Effector memory CD4-positive, alpha-beta T cell (primary cell): ENCODE measurements around the gene UMODL1.

Experiments
- DNase-seq, 3 donors: peaks; one replicate each; pipeline ENCODE4 v3.0.0-alpha.2; 2020
- H3K27ac ChIP-seq: 2 replicates; pipeline ENCODE4 v1.7.0; 2013; ENCODE audit warnings: mild to moderate bottlenecking, low read length, moderate library complexity; ENCODE audit not compliant: insufficient read depth, poor library complexity, severe bottlenecking
- H3K27me3 ChIP-seq: replicated peaks from 2 replicates; pipeline ENCODE4 v1.7.0; 2013; ENCODE audit warnings: mild to moderate bottlenecking, low read length; ENCODE audit not compliant: insufficient read depth, control insufficient read depth, poor library complexity, severe bottlenecking
- H3K36me3 ChIP-seq: 2 replicates; pipeline ENCODE4 v1.7.0; 2013; ENCODE audit warnings: mild to moderate bottlenecking, low read length, moderate library complexity; ENCODE audit not compliant: control insufficient read depth, insufficient read depth
- H3K4me1 ChIP-seq: 2 replicates; pipeline ENCODE4 v1.7.0; 2013; ENCODE audit warnings: low read length, mild to moderate bottlenecking; ENCODE audit not compliant: control insufficient read depth, insufficient read depth, poor library complexity, severe bottlenecking
- H3K4me3 ChIP-seq: 2 replicates; pipeline ENCODE4 v1.7.0; 2013; ENCODE audit warnings: low read length, low read depth, mild to moderate bottlenecking; ENCODE audit not compliant: insufficient read depth, poor library complexity, severe bottlenecking
- H3K9me3 ChIP-seq: 2 replicates; pipeline ENCODE4 v1.7.0; 2013; ENCODE audit warnings: mild to moderate bottlenecking, low read length, moderate library complexity; ENCODE audit not compliant: control insufficient read depth

The UMODL1 gene

DNA sequence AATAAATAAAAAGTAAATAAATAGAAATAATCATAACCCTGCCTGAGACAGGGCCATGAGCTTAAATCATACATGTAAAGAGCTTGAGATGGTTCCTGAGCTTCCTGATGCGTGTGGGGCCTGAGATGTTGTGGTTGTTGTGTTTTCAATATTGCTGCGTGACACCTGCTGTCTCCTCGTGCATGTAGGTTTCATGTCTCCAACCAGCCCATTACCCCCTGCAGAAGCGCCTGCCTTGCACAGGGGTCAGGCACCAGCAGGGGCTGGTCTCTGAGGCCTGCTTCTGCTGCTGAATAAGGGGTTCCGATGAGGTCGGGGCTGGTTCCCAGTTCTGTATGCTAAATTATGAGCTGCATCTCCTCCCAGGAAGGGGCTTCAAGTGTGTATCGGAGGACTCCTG is 15.9 kb downstream of the UMODL1 start:
- Histone ChIP-seq H3K27ac (no peak overlapping the region), H3K36me3 (no peaks in the 10 kb centered on the region), H3K4me3 (no peak overlapping the region), H3K27me3 (no peaks in the 10 kb centered on the region), H3K9me3 (no peaks in the 10 kb centered on the region), H3K4me1 (peaks cover 4% of the 10 kb centered on the region)
- DNase-seq, result no peak

DNA sequence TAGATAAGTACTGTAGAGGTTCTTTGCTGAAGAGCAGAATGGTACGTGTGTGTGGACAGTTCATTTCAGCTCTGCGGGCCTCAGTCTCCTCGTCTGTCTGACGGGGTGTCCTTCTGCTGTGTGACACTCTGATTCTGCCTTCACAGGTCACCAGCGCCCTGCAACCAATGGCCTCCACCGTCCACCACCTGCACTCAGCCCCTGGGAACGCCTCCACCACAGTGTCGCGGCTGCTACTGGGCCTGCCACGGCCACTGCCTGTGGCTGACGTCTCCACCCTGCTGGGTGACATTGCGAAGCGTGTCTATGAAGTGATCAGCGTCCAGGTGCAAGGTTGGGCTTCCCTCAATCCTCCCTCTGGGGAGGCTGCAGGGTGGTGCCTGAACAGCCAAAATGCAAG is 17.0 kb downstream of the UMODL1 start:
- H3K4me3 ChIP-seq, result no peak overlapping the region
- no peak overlapping the region for H3K27ac ChIP-seq
- H3K27me3 ChIP-seq, result no peaks in the 10 kb centered on the region
- DNase-seq, result no peak
- H3K9me3 ChIP-seq, result no peaks in the 10 kb centered on the region
- H3K4me1 ChIP-seq, result peaks cover 4% of the 10 kb centered on the region
- H3K36me3 ChIP-seq, result no peaks in the 10 kb centered on the region

DNA sequence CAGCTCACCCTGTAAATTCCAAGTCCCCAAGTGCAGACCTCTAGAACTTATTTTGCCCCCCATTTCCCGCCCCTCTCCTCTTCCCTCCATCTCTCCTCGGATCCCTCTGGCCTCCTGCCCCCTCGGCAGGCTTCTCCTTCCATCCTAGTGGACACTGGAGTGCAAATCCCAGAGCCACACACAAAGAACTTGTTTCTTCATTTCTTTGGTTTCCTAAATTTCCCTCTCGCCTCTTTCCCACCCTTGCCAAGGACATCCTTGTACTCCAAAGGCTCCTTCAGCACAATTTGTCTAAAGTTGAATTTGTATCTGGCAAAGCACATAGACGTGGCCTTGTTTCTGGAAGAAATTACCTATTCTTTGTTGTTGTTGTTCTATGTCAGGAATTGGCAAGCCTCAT is 17.5 kb downstream of the UMODL1 start:
- DNase-seq, result no peak
- peaks cover 4% of the 10 kb centered on the region for H3K4me1 ChIP-seq
- no peaks in the 10 kb centered on the region for H3K27me3 ChIP-seq
- no peaks in the 10 kb centered on the region for H3K36me3 ChIP-seq
- H3K27ac ChIP-seq, result no peak overlapping the region
- H3K4me3 ChIP-seq, result no peak overlapping the region
- no peaks in the 10 kb centered on the region for H3K9me3 ChIP-seq

DNA sequence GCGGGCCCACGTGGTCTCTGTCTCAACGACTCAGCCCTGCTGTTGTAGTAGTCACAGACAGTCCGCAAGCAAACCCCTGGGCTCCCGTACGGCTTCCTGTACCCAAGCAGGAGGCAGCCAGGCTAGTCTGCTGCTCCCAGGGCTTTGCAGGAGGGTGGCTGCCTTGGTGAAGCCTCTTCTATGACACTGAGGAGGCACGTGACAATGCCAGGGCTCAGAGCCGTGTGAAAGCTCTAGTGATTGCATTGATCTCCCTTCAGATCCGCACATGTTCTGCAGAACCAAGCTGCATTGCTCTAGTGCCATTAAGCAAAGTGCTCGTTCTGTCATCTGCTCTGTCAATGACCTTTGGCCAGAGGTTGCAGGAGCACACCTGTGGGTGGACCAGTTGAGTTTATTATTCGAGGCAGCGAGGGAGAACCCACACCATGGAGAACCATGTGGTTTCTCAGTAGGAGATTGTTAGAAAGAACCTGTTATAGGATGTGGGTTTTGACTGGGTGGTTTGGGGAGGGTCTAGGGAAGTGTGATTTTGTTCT is 18.0 kb downstream of the UMODL1 start:
- H3K9me3 ChIP-seq, result no peaks in the 10 kb centered on the region
- peaks cover 4% of the 10 kb centered on the region for H3K4me1 ChIP-seq
- H3K27me3 ChIP-seq, result no peaks in the 10 kb centered on the region
- no peak overlapping the region for H3K27ac ChIP-seq
- no peaks in the 10 kb centered on the region for H3K36me3 ChIP-seq
- DNase-seq, result no peak
- no peak overlapping the region for H3K4me3 ChIP-seq

DNA sequence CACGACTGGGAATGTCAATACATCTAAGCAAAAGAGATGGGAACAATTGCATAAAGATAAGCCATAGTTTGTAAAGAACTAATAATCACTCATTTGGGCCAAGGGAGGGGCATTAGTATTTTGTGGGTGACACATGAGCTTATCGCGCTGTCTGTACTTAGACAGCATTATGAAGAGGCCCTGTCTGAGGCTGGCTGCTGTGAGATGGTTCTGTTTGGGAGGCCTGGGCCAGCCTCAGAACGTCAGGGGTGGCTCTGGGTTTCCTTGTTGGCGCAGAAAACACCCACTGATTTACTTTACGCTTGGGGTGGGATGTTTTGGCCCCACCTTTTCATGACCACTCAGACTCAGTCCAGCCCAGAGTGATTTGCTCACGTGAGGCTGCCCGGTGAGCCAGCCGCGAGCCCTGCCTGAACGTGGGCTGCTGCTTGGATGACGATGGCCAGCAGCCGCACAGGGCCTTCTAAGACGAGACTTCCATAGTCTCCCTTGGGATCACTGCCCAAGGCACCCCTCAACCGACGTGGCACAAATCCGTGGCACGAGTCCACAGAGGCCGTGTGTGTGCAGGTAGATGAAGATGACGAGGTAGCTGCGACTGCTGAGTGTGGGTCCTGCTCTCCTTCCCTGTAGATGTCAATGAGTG is 18.7 kb downstream of the UMODL1 start:
- Histone ChIP-seq H3K27me3 (no peaks in the 10 kb centered on the region), H3K36me3 (no peaks in the 10 kb centered on the region), H3K4me1 (peaks cover 4% of the 10 kb centered on the region), H3K9me3 (no peaks in the 10 kb centered on the region), H3K4me3 (no peak overlapping the region), H3K27ac (no peak overlapping the region)
- DNase-seq, result no peak

DNA sequence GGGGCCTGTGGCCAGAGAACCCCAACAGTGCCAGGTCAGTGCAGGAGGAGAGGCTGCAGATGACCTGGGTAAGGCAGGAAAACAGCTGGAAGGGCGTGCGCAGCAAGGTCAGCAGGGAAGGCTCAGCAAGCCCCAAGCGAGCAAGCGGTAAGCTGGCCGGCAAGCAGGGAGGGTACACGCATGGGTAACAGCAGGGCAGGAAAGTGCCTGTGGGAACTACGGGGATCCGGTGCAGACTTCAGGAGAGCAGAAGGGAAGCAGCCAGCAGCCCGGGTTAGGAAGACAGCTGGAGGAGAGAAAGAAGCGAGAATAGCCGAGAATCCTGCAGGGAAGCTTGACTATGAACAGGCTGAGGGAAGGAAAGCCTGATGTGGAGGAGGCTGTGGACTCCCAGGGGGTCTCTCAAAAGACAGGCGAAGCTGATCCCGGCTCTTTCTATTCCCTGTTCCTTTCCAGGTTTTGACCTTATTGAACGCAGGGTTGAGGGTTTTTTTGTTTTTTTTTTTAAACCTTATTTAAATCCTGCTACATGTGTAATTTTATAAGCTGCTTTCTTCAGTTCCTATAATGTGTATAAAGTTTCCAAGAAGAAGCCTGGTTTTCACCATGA is 20.9 kb downstream of the UMODL1 start:
- DNase-seq, result no peak
- no peaks in the 10 kb centered on the region for H3K27me3 ChIP-seq
- H3K36me3 ChIP-seq, result no peaks in the 10 kb centered on the region

DNA sequence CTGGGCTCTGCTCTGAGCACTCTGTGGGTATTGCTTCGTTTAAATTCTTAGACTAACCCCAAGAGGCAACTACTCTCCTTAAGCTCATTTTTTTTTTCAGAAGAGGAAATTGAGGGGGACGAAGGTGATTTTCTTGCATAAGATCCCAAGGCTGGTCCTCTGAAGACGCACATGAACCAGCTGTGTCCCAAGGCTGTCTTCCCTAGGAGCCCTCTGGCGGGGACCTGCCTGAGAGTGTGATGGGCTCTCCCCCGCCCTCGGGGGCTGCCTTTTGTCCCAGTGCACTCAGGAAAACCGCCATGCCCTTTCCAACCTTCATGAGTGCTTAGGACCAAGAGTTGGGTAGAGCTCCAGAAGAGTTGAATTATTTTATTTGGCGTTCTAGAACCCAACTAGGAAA is 21.7 kb downstream of the UMODL1 start:
- H3K4me3 ChIP-seq, result no peak overlapping the region
- no peak for DNase-seq
- peaks cover 4% of the 10 kb centered on the region for H3K4me1 ChIP-seq
- no peaks in the 10 kb centered on the region for H3K9me3 ChIP-seq
- no peaks in the 10 kb centered on the region for H3K27me3 ChIP-seq
- no peak overlapping the region for H3K27ac ChIP-seq
- H3K36me3 ChIP-seq, result no peaks in the 10 kb centered on the region

More for the DNA sequence above, 20.9 kb downstream of the UMODL1 start:
- Histone ChIP-seq H3K4me3 (no peak overlapping the region), H3K9me3 (no peaks in the 10 kb centered on the region), H3K27ac (no peak overlapping the region), H3K4me1 (peaks cover 4% of the 10 kb centered on the region)

DNA sequence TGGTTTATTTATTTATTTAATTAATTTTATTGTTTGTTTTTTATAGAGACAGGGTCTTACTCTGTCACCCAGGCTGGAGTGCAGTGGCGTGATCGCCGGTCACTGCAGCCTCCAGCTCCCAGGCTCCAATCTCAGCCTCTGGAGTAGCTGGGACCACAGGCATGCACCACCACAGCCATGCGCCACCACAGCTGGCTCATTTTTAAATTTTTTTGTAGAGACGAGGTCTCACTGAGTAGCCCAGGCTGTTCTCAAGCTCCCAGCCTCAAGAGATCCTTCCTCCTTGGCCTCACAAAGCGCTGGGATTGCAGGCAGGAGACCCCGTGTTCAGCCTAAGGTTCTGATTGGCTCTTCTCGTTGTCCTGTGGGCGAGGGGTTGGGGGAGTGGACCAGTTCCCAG is 22.1 kb downstream of the UMODL1 start:
- Histone ChIP-seq H3K9me3 (no peaks in the 10 kb centered on the region), H3K27me3 (no peaks in the 10 kb centered on the region), H3K4me3 (no peak overlapping the region), H3K36me3 (no peaks in the 10 kb centered on the region), H3K27ac (no peak overlapping the region), H3K4me1 (peaks cover 4% of the 10 kb centered on the region)
- DNase-seq, result no peak

DNA sequence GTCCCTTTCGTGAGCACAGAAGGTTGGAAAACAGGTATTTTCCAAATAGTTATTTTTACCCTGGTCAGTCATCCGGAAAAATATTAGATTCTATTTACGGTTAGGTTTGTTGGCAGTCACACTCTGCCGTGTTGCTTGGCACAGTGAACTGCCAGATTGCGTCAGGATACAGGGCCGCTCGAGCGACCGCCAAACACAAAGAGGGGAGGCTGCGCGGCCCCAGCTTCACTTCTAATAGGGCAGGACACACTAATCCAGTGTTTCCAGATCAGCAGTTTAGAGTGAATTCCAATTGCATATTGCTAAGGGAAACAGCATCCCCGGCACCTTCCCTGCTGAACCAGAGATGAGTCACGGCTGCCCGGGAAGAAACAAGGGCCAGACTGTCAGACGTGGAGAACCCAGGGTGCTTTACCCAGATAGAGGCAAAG is 22.9 kb downstream of the UMODL1 start:
- Histone ChIP-seq H3K27ac (no peak overlapping the region), H3K4me1 (peaks cover 3% of the 10 kb centered on the region)
- no peak for DNase-seq

DNA sequence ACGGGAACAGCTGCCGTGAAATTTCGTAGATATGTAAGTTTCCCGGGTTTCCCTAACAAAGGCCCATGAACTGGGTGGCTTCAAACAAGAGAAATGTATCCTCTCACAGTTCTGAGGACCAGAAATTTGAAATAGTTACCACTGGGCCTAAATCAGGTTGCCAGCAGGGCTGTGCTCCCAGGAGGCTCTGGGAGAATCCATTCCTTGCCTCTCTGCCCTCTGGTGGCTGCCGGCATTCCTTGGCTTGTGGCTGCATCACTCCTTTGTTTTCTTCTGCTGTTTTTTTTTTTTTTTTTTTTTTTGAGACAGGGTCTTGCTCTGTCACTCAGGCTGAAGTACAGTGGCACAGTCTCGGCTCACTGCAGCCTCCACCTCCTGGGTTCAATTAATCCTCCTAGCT is 23.7 kb downstream of the UMODL1 start:
- no peaks in the 10 kb centered on the region for H3K9me3 ChIP-seq
- H3K4me3 ChIP-seq, result no peak overlapping the region
- H3K4me1 ChIP-seq, result no peaks in the 10 kb centered on the region
- no peak overlapping the region for H3K27ac ChIP-seq
- no peaks in the 10 kb centered on the region for H3K36me3 ChIP-seq
- no peaks in the 10 kb centered on the region for H3K27me3 ChIP-seq
- no peak for DNase-seq

More for the DNA sequence above, 22.9 kb downstream of the UMODL1 start:
- Histone ChIP-seq H3K9me3 (no peaks in the 10 kb centered on the region), H3K4me3 (no peak overlapping the region), H3K36me3 (no peaks in the 10 kb centered on the region), H3K27me3 (no peaks in the 10 kb centered on the region)
